Astrocyte (in vitro differentiated cells and primary cell): ENCODE results near the gene HEXD. TPM values are rescaled to one million over a fixed set of nuclear protein-coding genes. Genes with fewer than 3 reads are reported as not detected.

ENCODE experiments used
- DNase-seq: peaks from one replicate; pipeline ENCODE4 v3.0.0-alpha.2; 2010; ENCODE audit warnings: low read depth
- FAIRE-seq: peaks from 2 replicates; lab custom pipeline; 2011; peaks lifted over from hg19 to GRCh38; lab: Jason Lieb, UNC
- H2AFZ ChIP-seq: 2 replicates; pipeline ENCODE4 v1.6.0; 2012; ENCODE audit warnings: low read depth, low read length, inconsistent platforms
- H3K27ac ChIP-seq: 2 replicates; pipeline ENCODE4 v1.5.1; 2011; ENCODE audit warnings: low read depth, low read length, inconsistent platforms
- H3K27me3 ChIP-seq: 2 replicates; pipeline ENCODE4 v1.6.0; 2011; ENCODE audit warnings: low read length, inconsistent platforms; ENCODE audit not compliant: insufficient read depth
- H3K36me3 ChIP-seq: 2 replicates; pipeline ENCODE4 v1.5.1; 2011; ENCODE audit warnings: low read length, inconsistent platforms; ENCODE audit not compliant: insufficient read depth
- H3K4me1 ChIP-seq: 2 replicates; pipeline ENCODE4 v1.5.1; 2011; ENCODE audit warnings: low read length, inconsistent platforms; ENCODE audit not compliant: insufficient read depth
- H3K4me2 ChIP-seq: 2 replicates; pipeline ENCODE4 v1.6.0; 2012; ENCODE audit warnings: low read length, inconsistent platforms
- H3K4me3 ChIP-seq: 2 replicates; pipeline ENCODE4 v1.5.1; 2011; ENCODE audit warnings: low read depth, mild to moderate bottlenecking, low read length, inconsistent platforms; ENCODE audit not compliant: insufficient read depth
- H3K79me2 ChIP-seq: 2 replicates; pipeline ENCODE4 v1.6.0; 2012; ENCODE audit warnings: mild to moderate bottlenecking, low read length, inconsistent platforms; ENCODE audit not compliant: insufficient read depth
- H3K9ac ChIP-seq: 2 replicates; pipeline ENCODE4 v1.6.0; 2012; ENCODE audit warnings: mild to moderate bottlenecking, low read length, inconsistent platforms
- H3K9me3 ChIP-seq: 2 replicates; pipeline ENCODE4 v1.5.1; 2012; ENCODE audit warnings: low read depth, mild to moderate bottlenecking, low read length, inconsistent platforms; ENCODE audit not compliant: insufficient read depth
- H4K20me1 ChIP-seq: 2 replicates; pipeline ENCODE4 v1.6.0; 2012; ENCODE audit warnings: low read length, inconsistent platforms; ENCODE audit not compliant: insufficient read depth
- H3K27ac Mint-ChIP-seq: one replicate; pipeline ENCODE4 v1.8.0; 2021; ENCODE audit warnings: mild to moderate bottlenecking, mixed read lengths; ENCODE audit not compliant: unreplicated experiment
- H3K27me3 Mint-ChIP-seq: one replicate; pipeline ENCODE4 v1.8.0; 2021; ENCODE audit warnings: low read depth, mixed read lengths; ENCODE audit not compliant: unreplicated experiment
- H3K36me3 Mint-ChIP-seq: one replicate; pipeline ENCODE4 v1.8.0; 2021; ENCODE audit warnings: low read depth, mixed read lengths; ENCODE audit not compliant: unreplicated experiment
- H3K4me1 Mint-ChIP-seq: one replicate; pipeline ENCODE4 v1.8.0; 2021; ENCODE audit warnings: low read depth, mixed read lengths; ENCODE audit not compliant: unreplicated experiment
- H3K4me3 Mint-ChIP-seq: one replicate; pipeline ENCODE4 v1.8.0; 2021; ENCODE audit warnings: mild to moderate bottlenecking, moderate library complexity, mixed read lengths; ENCODE audit not compliant: unreplicated experiment
- H3K9me3 Mint-ChIP-seq: one replicate; pipeline ENCODE4 v1.8.0; 2021; ENCODE audit warnings: mild to moderate bottlenecking, mixed read lengths; ENCODE audit not compliant: unreplicated experiment
- CTCF ChIP-seq: IDR thresholded peaks from 2 replicates; pipeline ENCODE4 v1.5.1; 2011; ENCODE audit warnings: low read depth, mild to moderate bottlenecking, inconsistent platforms, low read length, moderate library complexity; ENCODE audit not compliant: insufficient read depth
- EZH2 ChIP-seq: IDR thresholded peaks from 2 replicates; pipeline ENCODE4 v1.6.1; 2012; ENCODE audit warnings: mild to moderate bottlenecking, low read length, inconsistent platforms; ENCODE audit not compliant: insufficient read depth
- total RNA-seq: library from RNA; stranded (reverse); gene quantifications from 2 replicates; pipeline ENCODE4 v1.2.1, GENCODE V29; 2021

HEXD gene
- total RNA-seq, 1 donor from 2014 or later: 11.1 TPM

GRCh38 chr17:82449131-82449882, 31.2 kb downstream of the HEXD start:
- Histone ChIP-seq H3K4me2 (peak overlapping the region; percentile 83), H3K79me2 (peaks cover 19% of the 10 kb centered on the region), H3K4me1 (peaks cover 21% of the 10 kb centered on the region), H3K36me3 (no peaks in the 10 kb centered on the region), H3K9ac (no peak overlapping the region), H2AFZ (no peak overlapping the region), H3K27ac (no peak overlapping the region), H3K27me3 (no peaks in the 10 kb centered on the region), H3K4me3 (peak overlapping the region; percentile 84), H3K9me3 (no peaks in the 10 kb centered on the region), H4K20me1 (peaks cover 19% of the 10 kb centered on the region)
- peaks cover 7% of the 10 kb centered on the region for H3K36me3 Mint-ChIP-seq
- FAIRE-seq: no peak
- TF ChIP-seq CTCF (no peak), EZH2 (no peak)
- peak overlapping the region; percentile 80 for H3K27ac Mint-ChIP-seq
- H3K27me3 Mint-ChIP-seq: no peaks in the 10 kb centered on the region
- H3K4me1 Mint-ChIP-seq: peaks cover 2% of the 10 kb centered on the region
- no peaks in the 10 kb centered on the region for H3K9me3 Mint-ChIP-seq
- H3K4me3 Mint-ChIP-seq: peak overlapping the region; percentile 89
- DNase-seq: no peak

GRCh38 chr17:82449883-82450356, 31.8 kb downstream of the HEXD start:
- Histone ChIP-seq H3K27ac (peak overlapping the region; percentile 63), H3K36me3 (no peaks in the 10 kb centered on the region), H3K79me2 (peaks cover 19% of the 10 kb centered on the region), H3K4me2 (peak overlapping the region; percentile 83), H3K4me1 (peaks cover 19% of the 10 kb centered on the region), H3K9ac (peak overlapping the region; percentile 87), H4K20me1 (peaks cover 12% of the 10 kb centered on the region), H3K9me3 (no peaks in the 10 kb centered on the region), H3K27me3 (no peaks in the 10 kb centered on the region), H2AFZ (peak overlapping the region; percentile 88), H3K4me3 (peak overlapping the region; percentile 84)
- TF ChIP-seq EZH2: no peak
- TF ChIP-seq CTCF: no peak
- no peaks in the 10 kb centered on the region for H3K9me3 Mint-ChIP-seq
- peak overlapping the region; percentile 89 for H3K4me3 Mint-ChIP-seq
- H3K4me1 Mint-ChIP-seq: peaks cover 2% of the 10 kb centered on the region
- H3K27ac Mint-ChIP-seq: peak overlapping the region; percentile 80
- FAIRE-seq (no peak), DNase-seq (no peak)
- H3K36me3 Mint-ChIP-seq: peaks cover 4% of the 10 kb centered on the region
- H3K27me3 Mint-ChIP-seq: no peaks in the 10 kb centered on the region
